IMR-90 (cell line): Measurements from ENCODE around the gene TNFRSF21. TPM values are rescaled to one million over a fixed set of nuclear protein-coding genes. Genes with fewer than 3 reads are reported as not detected.
"Not testable (repeated sequence)": the region's sequence is repeated elsewhere in the genome, so short reads cannot be mapped to it uniquely, and the experiment has no call there.

Experiments used
- ATAC-seq: fragments of 200-7000 bp; cut with Tn5 transposase; 2 replicates; pipeline ENCODE4 v1.9.1; 2020; ENCODE audit warnings: low read depth, mild to moderate bottlenecking, moderate library complexity
- BruUV-seq: library from RNA; stranded (reverse); fragments of 400-500 nt; replicated peaks from 2 replicates; lab custom pipeline; 2021; lab: Mats Ljungman, UMichigan
- CTCF ChIA-PET: fragments of 300-600 bp; formaldehyde crosslinking; extraction: SDS; loops from one replicate; lab custom pipeline; 2021; ENCODE audit warnings: antibody characterized with exemption; lab: Yijun Ruan, JAX
- POLR2A ChIA-PET: fragments of 300-600 bp; sonication (Branson Sonifier 250); formaldehyde crosslinking; loops from one replicate; lab custom pipeline; 2022; ENCODE audit warnings: antibody characterized with exemption; ENCODE audit not compliant: unreplicated experiment; lab: Charles Lee
- DNase-seq: peaks from one replicate; pipeline ENCODE4 v3.0.0; 2013
- H2AFZ ChIP-seq: replicated peaks from 2 replicates; pipeline ENCODE3; 2013; ENCODE audit warnings: low read length, mild to moderate bottlenecking; ENCODE audit not compliant: poor library complexity
- H2AK5ac ChIP-seq: 2 replicates; pipeline ENCODE4 v1.6.1; 2013; ENCODE audit warnings: low read depth, low read length, inconsistent platforms
- H2AK9ac ChIP-seq: replicated peaks from 2 replicates; pipeline ENCODE3; 2013; ENCODE audit warnings: mild to moderate bottlenecking, low read depth, low read length, moderate library complexity; ENCODE audit not compliant: poor library complexity
- H2BK120ac ChIP-seq: 2 replicates; pipeline ENCODE4 v1.6.1; 2013; ENCODE audit warnings: low read depth, low read length, inconsistent platforms
- H2BK15ac ChIP-seq: 3 replicates; pipeline ENCODE4 v1.6.1; 2013; ENCODE audit warnings: low read depth, low read length, inconsistent platforms
- H2BK20ac ChIP-seq: 2 replicates; pipeline ENCODE4 v1.6.1; 2013; ENCODE audit warnings: low read depth, mild to moderate bottlenecking, inconsistent platforms, low read length, moderate library complexity
- H2BK5ac ChIP-seq: 2 replicates; pipeline ENCODE4 v1.6.1; 2013; ENCODE audit warnings: mild to moderate bottlenecking, low read depth, low read length, inconsistent platforms; ENCODE audit not compliant: poor library complexity, severe bottlenecking
- H3K14ac ChIP-seq: replicated peaks from 2 replicates; pipeline ENCODE4 v1.6.1; 2013; ENCODE audit warnings: low read depth, low read length, inconsistent platforms
- H3K18ac ChIP-seq: 2 replicates; pipeline ENCODE4 v1.6.1; 2013; ENCODE audit warnings: low read depth, low read length, control low read depth
- H3K23ac ChIP-seq: 2 replicates; pipeline ENCODE4 v1.6.1; 2013; ENCODE audit warnings: low read depth, low read length, inconsistent platforms
- H3K27ac ChIP-seq: 2 replicates; pipeline ENCODE4 v1.5.1; 2013; ENCODE audit warnings: mild to moderate bottlenecking, control low read depth, low read length; ENCODE audit not compliant: insufficient read depth
- H3K27me3 ChIP-seq: 2 replicates; pipeline ENCODE4 v1.6.1; 2013; ENCODE audit warnings: low read length; ENCODE audit not compliant: control insufficient read depth, insufficient read depth
- H3K36me3 ChIP-seq: 2 replicates; pipeline ENCODE4 v1.6.1; 2013; ENCODE audit warnings: low read length, mixed read lengths; ENCODE audit not compliant: control insufficient read depth, insufficient read depth
- H3K4ac ChIP-seq: 2 replicates; pipeline ENCODE4 v1.6.1; 2013; ENCODE audit warnings: low read depth, low read length, inconsistent platforms
- H3K4me1 ChIP-seq: 2 replicates; pipeline ENCODE4 v1.6.1; 2013; ENCODE audit warnings: low read length, mixed read lengths; ENCODE audit not compliant: control insufficient read depth, insufficient read depth
- H3K4me2 ChIP-seq: 2 replicates; pipeline ENCODE4 v1.6.1; 2013; ENCODE audit warnings: low read depth, mild to moderate bottlenecking, control low read depth, low read length, moderate library complexity
- H3K4me3 ChIP-seq: 2 replicates; pipeline ENCODE4 v1.5.1; 2013; ENCODE audit warnings: low read depth, mild to moderate bottlenecking, control low read depth, low read length, moderate library complexity; ENCODE audit not compliant: insufficient read depth
- H3K56ac ChIP-seq: 2 replicates; pipeline ENCODE4 v1.6.1; 2013; ENCODE audit warnings: low read length, inconsistent platforms; ENCODE audit not compliant: insufficient read depth; ENCODE audit errors: extremely low read depth
- H3K79me1 ChIP-seq, 2 experiments: 2 replicates each; pipeline ENCODE4 v1.6.1; 2013; ENCODE audit warnings: low read length in 2 of 2, inconsistent platforms in 1 of 2, low read depth in 1 of 2
- H3K9ac ChIP-seq: 2 replicates; pipeline ENCODE4 v1.6.1; 2013; ENCODE audit warnings: low read depth, low read length, control low read depth
- H3K9me1 ChIP-seq: 2 replicates; pipeline ENCODE4 v1.6.1; 2013; ENCODE audit warnings: low read length, inconsistent platforms; ENCODE audit not compliant: insufficient read depth
- H3K9me3 ChIP-seq: 2 replicates; pipeline ENCODE4 v1.6.1; 2013; ENCODE audit warnings: low read length; ENCODE audit not compliant: control insufficient read depth, insufficient read depth
- H4K20me1 ChIP-seq: 2 replicates; pipeline ENCODE4 v1.6.1; 2013; ENCODE audit warnings: low read length, inconsistent platforms; ENCODE audit not compliant: insufficient read depth
- H4K5ac ChIP-seq: 2 replicates; pipeline ENCODE4 v1.6.1; 2013; ENCODE audit warnings: mild to moderate bottlenecking, low read depth, low read length, control low read depth
- H4K8ac ChIP-seq, 2 experiments: 2 replicates each; pipeline ENCODE4 v1.6.1; 2013; ENCODE audit warnings: low read depth in 2 of 2, low read length in 2 of 2, control low read depth in 1 of 2, inconsistent platforms in 1 of 2
- H4K91ac ChIP-seq: 2 replicates; pipeline ENCODE4 v1.6.1; 2013; ENCODE audit warnings: low read depth, low read length, inconsistent platforms; ENCODE audit not compliant: insufficient read depth
- WGBS, 2 experiments: methylation state at CpG; one replicate each; pipeline versions ENCODE4 v1.1.5 to v1.1.7; 2013; ENCODE audit warnings: missing lambda C conversion rate in 2 of 2; ENCODE audit not compliant: insufficient read length in 1 of 2; ENCODE audit errors: extremely low coverage in 2 of 2; 5-methylcytosine and 5-hydroxymethylcytosine counted together
- dilution Hi-C: fragments of 300-500 bp; cut with HindIII; formaldehyde crosslinking; loops from one replicate; pipeline ENCODE4 v1.14.3; 2018; ENCODE audit warnings: low sequenced_read_pairs; ENCODE audit not compliant: unreplicated experiment
- in situ Hi-C: fragments of 300-500 bp; cut with MboI; formaldehyde crosslinking; loops from 3 replicates; pipeline ENCODE4 v1.14.3; 2019; ENCODE audit warnings: low sequenced_read_pairs, inconsistent platforms, mixed read lengths
- intact Hi-C: fragments of 100-400 bp; cut with micrococcal nuclease; formaldehyde crosslinking; loops from 2 replicates; pipeline ENCODE4 v1.10.0; 2022
- polyA plus RNA-seq, 3 experiments: library from polyadenylated mRNA; depleted of rRNA; stranded (reverse); fragments of >200 nt; gene quantifications; 2 replicates each; pipeline ENCODE4 v1.2.3, GENCODE V29; 2012; ENCODE audit warnings: low replicate concordance in 1 of 3
- total RNA-seq: library from RNA; depleted of rRNA; stranded (reverse); fragments of >200 nt; gene quantifications from 2 replicates; pipeline ENCODE4 v1.2.3, GENCODE V29; 2012

Gene TNFRSF21
- total and polyA plus RNA-seq, 2 of the 4 experiments (the other 2 are of a cell fraction), result 2.9 to 6.9 TPM

DNA sequence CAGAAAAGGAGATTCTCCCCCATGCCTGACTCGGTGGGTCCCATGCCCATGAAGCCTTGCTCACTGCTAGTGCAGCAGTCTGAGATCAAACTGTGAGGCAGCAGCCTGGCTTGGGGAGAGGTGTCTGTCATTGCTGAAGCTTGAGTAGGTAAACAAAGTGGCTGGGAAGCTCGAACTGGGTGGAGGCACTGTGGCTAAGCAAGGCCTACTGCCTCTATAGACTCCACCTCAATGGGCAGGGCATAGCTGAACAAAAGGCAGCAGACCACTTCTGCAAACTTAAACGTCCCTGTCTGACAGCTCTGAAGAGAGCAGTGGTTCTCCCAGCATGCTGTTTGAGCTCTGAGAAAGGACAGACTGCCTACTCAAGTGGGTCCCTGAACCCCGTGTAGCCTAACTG, 18.4 kb upstream of the TNFRSF21 start:
- H3K18ac ChIP-seq, H3K9me1 ChIP-seq, H3K36me3 ChIP-seq, ATAC-seq, POLR2A ChIA-PET, H3K4me3 ChIP-seq, intact Hi-C loops, H3K4me1 ChIP-seq, H4K5ac ChIP-seq, H3K14ac ChIP-seq, H3K79me1 ChIP-seq, H3K27me3 ChIP-seq, dilution Hi-C loops, H3K4me2 ChIP-seq, H2BK15ac ChIP-seq, H2AFZ ChIP-seq, BruUV-seq, CTCF ChIA-PET, H2AK5ac ChIP-seq, H2BK120ac ChIP-seq, H4K20me1 ChIP-seq, H4K8ac ChIP-seq, H3K27ac ChIP-seq, DNase-seq, H3K4ac ChIP-seq, H2AK9ac ChIP-seq, H2BK20ac ChIP-seq, H4K91ac ChIP-seq, H3K23ac ChIP-seq, H3K56ac ChIP-seq, H3K9me3 ChIP-seq, in situ Hi-C loops, H2BK5ac ChIP-seq, H3K9ac ChIP-seq: not testable (repeated sequence)
- no CpG with 5 or more reads among the region's 4 CpGs for WGBS, 2 experiments
